Natural killer cell (primary cell): Measurements from ENCODE around the gene FGF3. TPM values are rescaled to one million over a fixed set of nuclear protein-coding genes. Genes with fewer than 3 reads are reported as not detected.

Experiments
- ATAC-seq, 3 donors: fragments of 150-1000 bp in 2 of 3; fragments of 200-7000 bp in 1 of 3; cut with Tn5 transposase; 1 replicate in 1 of 3; 2 replicates in 2 of 3; pipeline ENCODE4 v1.10.0; 2021; ENCODE audit warnings: mild to moderate bottlenecking in 2 of 3, moderate library complexity in 2 of 3
- DNase-seq, 2 donors: peaks; one replicate each; pipeline versions ENCODE4 v3.0.0 to v3.0.0-alpha.2; 2013 to 2021; ENCODE audit warnings: mixed read lengths in 1 of 2
- H3K27ac ChIP-seq: one replicate; pipeline ENCODE4 v1.5.1; 2013; ENCODE audit warnings: mild to moderate bottlenecking, low read length
- H3K27me3 ChIP-seq: one replicate; pipeline ENCODE4 v1.6.1; 2013; ENCODE audit warnings: low read length; ENCODE audit not compliant: control insufficient read depth, insufficient read depth
- H3K36me3 ChIP-seq: one replicate; pipeline ENCODE4 v1.6.1; 2013; ENCODE audit warnings: low read length; ENCODE audit not compliant: control insufficient read depth, insufficient read depth
- H3K4me1 ChIP-seq: one replicate; pipeline ENCODE4 v1.6.1; 2013; ENCODE audit warnings: low read length; ENCODE audit not compliant: control insufficient read depth, insufficient read depth
- H3K4me3 ChIP-seq: one replicate; pipeline ENCODE4 v1.5.1; 2013; ENCODE audit warnings: low read length
- H3K9me3 ChIP-seq: one replicate; pipeline ENCODE4 v1.6.1; 2013; ENCODE audit warnings: low read length; ENCODE audit not compliant: control insufficient read depth, insufficient read depth
- H3K27ac Mint-ChIP-seq, 2 donors: one replicate each; pipeline ENCODE4 v1.8.0; 2022; ENCODE audit warnings: mild to moderate bottlenecking in 2 of 2, mixed read lengths in 2 of 2, moderate library complexity in 1 of 2
- H3K27me3 Mint-ChIP-seq, 2 donors: one replicate each; pipeline ENCODE4 v1.8.0; 2022; ENCODE audit warnings: low read depth in 2 of 2, mixed read lengths in 2 of 2
- H3K36me3 Mint-ChIP-seq: one replicate; pipeline ENCODE4 v1.8.0; 2022; ENCODE audit warnings: mixed read lengths
- H3K4me1 Mint-ChIP-seq, 2 donors: one replicate each; pipeline ENCODE4 v1.8.0; 2022; ENCODE audit warnings: mixed read lengths in 2 of 2
- H3K4me3 Mint-ChIP-seq: one replicate; pipeline ENCODE4 v1.8.0; 2022; ENCODE audit warnings: mild to moderate bottlenecking, moderate library complexity, mixed read lengths
- H3K9me3 Mint-ChIP-seq, 2 donors: one replicate each; pipeline ENCODE4 v1.8.0; 2022; ENCODE audit warnings: mixed read lengths in 2 of 2
- CTCF ChIP-seq: fragments of 200-600 bp; IDR thresholded peaks from one replicate; pipeline ENCODE4 v1.8.0; 2022; ENCODE audit warnings: antibody characterized with exemption
- WGBS: methylation state at CpG from one replicate; pipeline ENCODE4 v1.1.7; 2013; ENCODE audit warnings: missing lambda C conversion rate; ENCODE audit not compliant: insufficient coverage; 5-methylcytosine and 5-hydroxymethylcytosine counted together
- intact Hi-C: fragments of 100-400 bp; cut with micrococcal nuclease; formaldehyde crosslinking; loops from one replicate; pipeline ENCODE4 v1.14.2; 2022
- total RNA-seq, 4 donors: library from RNA; stranded (reverse); fragments of 120-200 nt in 1 of 4; gene quantifications; one replicate each; pipeline versions ENCODE4 v1.2.3 to v1.2.4, GENCODE V29; 2013 to 2022

The FGF3 gene
- total RNA-seq, 3 donors from 2014 or later (not counting 1 experiment from before 2014, with no cell fraction given), result not detected

DNA sequence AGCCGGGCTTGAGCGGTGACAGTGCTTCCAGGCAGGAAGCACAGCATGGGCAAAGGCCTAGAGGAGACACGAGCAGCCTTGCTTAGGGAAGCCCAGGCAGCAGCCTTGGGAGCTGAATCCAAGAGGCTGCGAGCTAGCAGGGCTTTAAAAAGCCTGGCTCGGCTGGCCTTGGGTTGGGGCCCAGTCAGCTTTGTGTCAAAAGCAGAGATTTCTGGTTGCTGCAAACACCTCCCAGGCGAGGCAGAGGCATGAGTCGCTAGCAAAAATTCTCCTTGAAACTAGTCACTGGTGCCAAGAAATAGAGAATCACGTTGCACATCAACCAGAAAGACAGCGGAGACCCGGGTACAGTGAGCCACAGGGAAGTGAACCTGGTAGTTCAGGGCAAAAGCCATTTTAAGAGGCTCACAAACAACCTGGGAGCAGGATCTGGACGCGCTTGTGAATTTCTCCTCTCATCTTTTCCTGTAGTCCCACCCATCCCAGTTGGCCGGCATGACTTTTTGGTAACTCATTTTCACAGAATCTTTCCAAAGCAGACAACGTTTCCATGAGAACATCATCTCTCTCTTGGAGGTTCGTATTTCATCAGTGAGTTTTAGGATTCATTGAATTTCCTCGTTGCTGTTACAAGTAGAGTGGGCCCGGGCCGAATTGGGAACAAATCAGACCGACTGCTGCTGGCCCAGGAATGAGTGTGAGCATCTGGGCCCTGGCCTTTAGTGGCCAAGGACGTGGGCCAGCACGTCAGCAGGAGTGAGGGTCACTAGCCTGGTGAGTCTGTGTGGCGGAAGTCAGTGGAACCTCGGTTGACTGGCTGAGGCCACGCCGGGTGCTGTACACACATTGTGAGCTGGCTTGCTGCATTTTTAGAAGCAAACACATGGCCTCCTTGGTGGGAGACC, 27.7 kb downstream of the FGF3 start:
- Histone ChIP-seq H3K27ac (no peak overlapping the region), H3K4me1 (no peaks in the 10 kb centered on the region), H3K27me3 (no peaks in the 10 kb centered on the region), H3K36me3 (no peaks in the 10 kb centered on the region), H3K4me3 (no peak overlapping the region), H3K9me3 (no peaks in the 10 kb centered on the region)
- Mint-ChIP-seq H3K9me3 (no peaks in the 10 kb centered on the region), H3K27me3 (no peaks in the 10 kb centered on the region), H3K4me3 (no peak overlapping the region), H3K4me1 (no peaks in the 10 kb centered on the region), H3K36me3 (no peaks in the 10 kb centered on the region), H3K27ac (no peak overlapping the region)
- no peak for TF ChIP-seq CTCF
- intact Hi-C loops, result no loop called here
- ATAC-seq (no peak), DNase-seq (no peak)
- WGBS, result 84% methylated on average over 25 of the region's 25 CpGs

- Mint-ChIP-seq H3K27me3 (no peaks in the 10 kb centered on the region), H3K4me3 (no peak overlapping the region), H3K27ac (no peak overlapping the region), H3K4me1 (no peaks in the 10 kb centered on the region), H3K36me3 (no peaks in the 10 kb centered on the region), H3K9me3 (no peaks in the 10 kb centered on the region)
- H3K4me1 ChIP-seq, result no peaks in the 10 kb centered on the region
- DNase-seq, result no peak
- no peaks in the 10 kb centered on the region for H3K27me3 ChIP-seq
- no peak for TF ChIP-seq CTCF
- H3K27ac ChIP-seq, result no peak overlapping the region
- H3K9me3 ChIP-seq, result no peaks in the 10 kb centered on the region
- 88% methylated on average over 11 of the region's 11 CpGs for WGBS
- intact Hi-C loops, result no loop called here
- no peak overlapping the region for H3K4me3 ChIP-seq
- no peaks in the 10 kb centered on the region for H3K36me3 ChIP-seq
- ATAC-seq, result no peak
Measured at GRCh38 chr11:69788956-69789355, 30.3 kb downstream of the FGF3 start.

GRCh38 chr11:69787906-69788305, 31.3 kb downstream of the FGF3 start:
- Mint-ChIP-seq H3K4me3 (no peak overlapping the region), H3K4me1 (no peaks in the 10 kb centered on the region), H3K27me3 (no peaks in the 10 kb centered on the region), H3K36me3 (no peaks in the 10 kb centered on the region), H3K9me3 (no peaks in the 10 kb centered on the region), H3K27ac (no peak overlapping the region)
- Histone ChIP-seq H3K27ac (no peak overlapping the region), H3K4me3 (no peak overlapping the region), H3K36me3 (no peaks in the 10 kb centered on the region), H3K27me3 (no peaks in the 10 kb centered on the region), H3K4me1 (no peaks in the 10 kb centered on the region), H3K9me3 (no peaks in the 10 kb centered on the region)
- DNase-seq (no peak), ATAC-seq (no peak)
- TF ChIP-seq CTCF, result no peak
- whole genome bisulfite sequencing, result 79% methylated on average over 10 of the region's 10 CpGs
- intact Hi-C loops, result no loop called here

GRCh38 chr11:69787457-69787856, 31.8 kb downstream of the FGF3 start:
- TF ChIP-seq CTCF, result no peak
- Mint-ChIP-seq H3K4me1 (no peaks in the 10 kb centered on the region), H3K4me3 (no peak overlapping the region), H3K9me3 (no peaks in the 10 kb centered on the region), H3K36me3 (no peaks in the 10 kb centered on the region), H3K27me3 (no peaks in the 10 kb centered on the region), H3K27ac (no peak overlapping the region)
- H3K4me1 ChIP-seq, result no peaks in the 10 kb centered on the region
- no peak for DNase-seq
- H3K4me3 ChIP-seq, result no peak overlapping the region
- H3K36me3 ChIP-seq, result no peaks in the 10 kb centered on the region
- no peak for ATAC-seq
- H3K9me3 ChIP-seq, result no peaks in the 10 kb centered on the region
- H3K27me3 ChIP-seq, result no peaks in the 10 kb centered on the region
- no peak overlapping the region for H3K27ac ChIP-seq
- intact Hi-C loops, result no loop called here
- WGBS, result 45% methylated on average over 4 of the region's 4 CpGs
